ENCODE measurements around the gene BCL11A. TPM values are rescaled to one million over a fixed set of nuclear protein-coding genes. Genes with fewer than 3 reads are reported as not detected.

Gene BCL11A
- total RNA-seq (2022; extraction: Qiagen RNA extraction): 0.02 to 0.52 TPM (median 0.05 TPM) in 5 replicates

GRCh38 chr2:60553495-60554073 is at the start of gene BCL11A:
Gene BCL11A, minus strand, starts transcription at chr2:60553654. Its CDS starts 384 bp downstream, at chr2:60553270.

Other genes starting within 250 kb of the BCL11A start
- 7.8 to 9.0 TPM (median 8.6 TPM) in 5 replicates for gene PAPOLG, start 202.6 kb upstream of the BCL11A start, total RNA-seq (2022; extraction: Qiagen RNA extraction)

All from A549 treated with Mapracorat at 1 μM for 4 hours (cell line).